Fibroblast of skin of abdomen (primary cell): ENCODE results near the gene PRXL2C.
"Not testable (repeated sequence)": the region's sequence is repeated elsewhere in the genome, so short reads cannot be mapped to it uniquely, and the experiment has no call there.

Experiments used
- DNase-seq: peaks from one replicate; pipeline ENCODE4 v3.0.0-alpha.2; 2013

PRXL2C gene

DNA sequence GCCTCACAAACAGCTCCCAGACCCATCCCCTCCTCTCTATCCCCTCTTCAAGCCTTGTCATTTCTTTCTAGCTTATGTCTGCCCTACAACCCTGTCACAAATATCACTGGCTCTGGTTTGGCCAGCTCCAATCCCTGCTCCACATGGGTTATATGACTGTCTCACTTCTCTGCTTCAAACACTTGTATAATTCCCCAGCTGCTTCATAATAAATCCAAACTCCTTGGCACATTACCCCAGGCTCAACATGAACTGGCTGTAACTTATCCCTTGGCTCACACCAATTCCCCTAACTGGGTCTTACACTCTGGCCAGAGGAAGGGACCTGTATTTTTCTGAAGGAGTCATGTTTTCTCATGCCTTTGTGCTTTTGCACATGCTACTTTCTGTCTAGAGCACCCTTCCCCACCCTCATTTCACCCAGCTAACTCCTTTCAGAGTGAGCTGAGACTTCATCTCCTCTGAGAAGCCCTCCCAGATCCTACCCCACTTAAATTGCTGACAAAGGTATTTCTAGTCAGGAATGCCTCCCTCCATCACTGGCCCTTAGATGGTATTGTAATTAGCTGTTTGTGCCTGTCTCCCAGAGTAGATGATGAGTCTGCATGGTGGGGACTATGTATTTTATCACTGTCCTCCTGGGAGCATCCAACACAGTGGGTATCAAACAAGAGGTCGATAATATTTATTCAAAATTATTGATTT, 5.3 kb downstream of the PRXL2C start:
- DNase-seq = no peak

- DNase-seq = peak; percentile 70
Measured at GRCh38 chr9:96646081-96646991, 8.8 kb downstream of the PRXL2C start.

- no peak for DNase-seq
Measured at GRCh38 chr9:96644137-96644536, 11.0 kb downstream of the PRXL2C start.

DNA sequence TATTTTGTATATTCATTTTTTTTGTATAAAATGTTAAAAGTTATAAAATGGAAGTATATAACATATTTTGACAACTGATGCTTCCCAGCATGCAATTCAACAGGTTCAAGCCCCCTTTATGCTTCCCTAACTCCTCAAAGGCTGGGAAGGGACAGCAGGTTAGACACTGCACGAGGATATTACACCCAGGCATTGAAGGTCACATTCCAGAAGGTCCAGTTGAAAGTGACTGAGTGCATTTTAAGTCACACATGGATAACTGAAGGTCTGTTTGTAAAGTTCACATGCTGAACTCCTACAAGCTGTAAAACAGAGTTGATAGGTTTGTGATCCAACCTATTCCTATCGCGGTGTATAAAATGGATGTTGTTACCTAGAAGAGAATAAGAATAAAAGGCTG, 13.6 kb downstream of the PRXL2C start:
- DNase-seq = no peak

- DNase-seq = no peak
Measured at GRCh38 chr9:96638606-96639364, 16.3 kb downstream of the PRXL2C start.

- DNase-seq = no peak
Measured at GRCh38 chr9:96636368-96636767, 18.7 kb downstream of the PRXL2C start.

- DNase-seq = not testable (repeated sequence)
Measured at GRCh38 chr9:96633579-96633978, 21.5 kb downstream of the PRXL2C start.

- no peak for DNase-seq
Measured at GRCh38 chr9:96626912-96627311, 28.2 kb downstream of the PRXL2C start.

- no peak for DNase-seq
Measured at GRCh38 chr9:96621618-96622017, 33.5 kb downstream of the PRXL2C start.

- no peak for DNase-seq
Measured at GRCh38 chr9:96620832-96621269, 34.3 kb downstream of the PRXL2C start.

- no peak for DNase-seq
Measured at GRCh38 chr9:96620181-96620514, 35.0 kb downstream of the PRXL2C start.

- peak; percentile 92 for DNase-seq
Measured at GRCh38 chr9:96619491-96620180, 35.5 kb downstream of the PRXL2C start, which contains the start of gene CDC14B. TSS of gene CDC14B (minus strand) at chr9:96619843. CDS start at chr9:96619378, 465 bp downstream.

DNA sequence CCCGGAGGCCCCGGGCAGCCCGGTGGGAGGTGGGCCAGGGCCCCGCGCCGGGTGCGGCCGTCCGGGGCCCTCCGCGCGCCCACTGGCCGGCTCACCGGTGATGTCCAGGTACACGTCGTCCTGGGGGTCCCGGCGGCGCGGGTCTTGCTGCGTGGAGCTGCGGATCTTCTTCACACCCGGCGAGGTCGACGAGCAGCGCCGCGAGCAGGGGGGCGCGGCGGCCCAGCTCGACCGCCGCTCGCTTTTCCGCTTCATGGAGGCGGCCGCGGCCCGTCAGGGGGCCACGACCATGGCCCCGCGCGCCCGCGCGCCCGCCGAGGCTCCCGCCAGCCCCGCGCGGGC, 36.0 kb downstream of the PRXL2C start:
- no peak for DNase-seq

GRCh38 chr9:96618209-96619123, 36.7 kb downstream of the PRXL2C start:
- DNase-seq = peak; percentile 44

DNA sequence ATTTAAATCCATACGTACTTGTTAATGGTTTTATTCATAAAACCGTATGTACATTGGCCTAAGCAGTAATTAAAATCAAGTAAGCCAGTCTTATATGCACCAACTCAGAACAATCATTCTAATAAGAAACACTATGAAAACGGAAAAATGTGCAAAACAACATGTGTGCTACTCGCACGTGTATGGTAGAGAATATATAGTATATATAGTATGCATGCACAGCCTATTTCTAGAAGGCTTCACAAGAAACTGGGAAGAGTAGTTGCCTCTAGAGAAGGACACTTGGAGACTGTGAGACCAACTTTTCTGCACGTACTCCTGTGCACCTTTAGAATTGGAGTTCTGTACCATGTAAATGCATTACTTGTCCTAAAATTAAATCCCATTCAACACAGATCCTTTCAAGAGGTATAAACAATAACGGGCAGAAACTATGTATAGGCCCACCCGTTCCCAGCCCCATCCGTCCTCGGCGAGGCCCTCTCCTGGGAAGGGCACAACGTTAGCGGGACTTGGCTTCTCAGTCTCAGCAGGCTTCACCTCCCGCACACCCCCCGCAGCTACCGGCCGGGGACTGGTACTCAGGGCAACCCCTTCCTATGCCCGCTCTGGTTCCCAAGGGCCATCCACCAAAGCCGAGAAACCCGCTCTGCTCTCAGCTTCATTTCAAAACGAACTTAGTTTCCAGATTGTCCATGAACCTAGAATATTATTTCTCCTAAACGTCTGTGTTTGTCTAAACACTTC, 37.5 kb downstream of the PRXL2C start:
- no peak for DNase-seq

DNA sequence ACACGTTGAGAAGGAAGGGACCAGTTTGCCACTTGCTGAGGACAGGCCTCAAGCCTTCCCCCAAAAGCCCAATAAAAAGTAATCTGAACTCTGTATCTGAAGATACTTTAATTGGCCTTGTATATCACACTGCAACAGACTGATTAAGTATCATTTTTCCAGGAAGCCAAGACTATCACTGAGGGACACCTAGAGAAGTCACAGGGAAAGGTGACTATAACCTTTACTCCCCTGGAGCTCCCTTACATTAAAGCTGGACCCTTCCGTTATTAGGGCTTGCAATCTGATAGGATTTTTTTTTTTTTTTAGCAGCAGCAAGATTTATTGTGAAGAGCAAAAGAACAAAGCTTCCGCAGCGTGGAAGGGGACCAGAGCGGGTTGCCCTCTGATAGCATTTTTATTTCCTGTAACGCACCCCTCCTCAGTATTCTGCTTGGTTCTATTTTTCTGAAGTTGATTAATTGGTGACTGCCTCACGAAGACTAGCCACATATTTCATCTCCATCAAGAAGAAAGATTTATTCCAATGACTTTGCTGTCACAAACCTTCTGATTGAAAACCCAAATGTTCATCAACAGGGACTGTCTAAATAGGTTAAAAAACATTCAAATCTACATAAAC, 38.2 kb downstream of the PRXL2C start:
- no peak for DNase-seq

DNA sequence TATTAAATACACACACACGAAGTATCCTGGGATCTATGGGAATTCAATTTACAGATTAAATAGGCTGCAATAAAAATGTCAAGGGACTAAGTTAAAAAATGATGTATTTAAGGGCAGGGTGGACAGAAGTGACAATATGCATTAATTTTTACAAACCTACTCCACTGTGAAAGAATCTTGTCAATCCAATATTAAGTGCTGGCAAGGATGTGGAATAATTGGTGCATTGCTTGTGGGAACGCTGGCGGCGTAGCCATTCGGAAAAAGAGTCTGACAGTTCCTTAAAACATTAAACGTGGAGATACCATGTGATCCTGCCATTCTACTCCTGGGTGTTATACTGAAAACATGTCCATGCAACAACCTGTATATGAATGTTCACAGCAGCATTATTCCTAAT, 39.7 kb downstream of the PRXL2C start:
- no peak for DNase-seq

- DNase-seq = not testable (repeated sequence)
Measured at GRCh38 chr9:96614664-96615063, 40.5 kb downstream of the PRXL2C start.

DNA sequence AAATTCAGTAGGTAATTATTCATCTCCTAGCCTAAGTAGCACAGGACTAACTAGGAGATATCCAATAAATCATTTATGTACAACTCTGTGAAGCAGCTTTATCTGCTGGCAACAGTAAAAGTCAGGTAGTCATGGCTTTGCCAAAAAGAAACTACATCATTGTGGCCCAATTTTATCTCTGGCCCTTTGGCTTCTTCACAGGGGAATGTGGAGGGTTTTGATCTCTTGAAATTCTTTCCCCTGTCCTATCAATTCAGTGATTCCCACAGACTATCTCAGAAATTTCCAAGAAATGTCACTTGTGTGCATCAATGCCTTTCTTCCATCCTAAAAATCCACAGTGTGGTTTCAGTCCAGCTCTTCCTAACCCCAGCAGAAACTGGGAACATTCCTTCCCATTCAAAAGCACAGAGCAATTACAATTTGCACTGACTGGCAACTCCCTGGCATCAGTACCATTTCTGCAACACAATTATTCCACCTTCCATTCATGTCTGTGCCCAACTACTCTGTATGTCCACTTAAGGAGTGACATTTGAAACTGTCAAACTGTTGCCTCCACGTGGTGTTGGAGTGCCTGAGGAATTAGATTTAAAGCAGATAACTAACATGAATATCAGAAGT, 42.0 kb downstream of the PRXL2C start:
- DNase-seq = no peak
